Prostate gland (tissue), 2 donors: ENCODE results near the gene FCER1G. TPM values are rescaled to one million over a fixed set of nuclear protein-coding genes. Genes with fewer than 3 reads are reported as not detected.

ENCODE experiments used
- DNase-seq: peaks from one replicate; pipeline ENCODE4 v3.0.0-alpha.2; 2019; ENCODE audit warnings: low spot score
- H3K27ac ChIP-seq, 2 donors: fragments of 200-600 bp; sonication (generic); 2 replicates each; pipeline ENCODE4 v1.5.1; 2017 to 2019
- H3K27me3 ChIP-seq: fragments of 200-600 bp; sonication (generic); replicated peaks from 2 replicates; pipeline ENCODE4 v1.5.1; 2019; ENCODE audit not compliant: insufficient read depth
- H3K36me3 ChIP-seq, 2 donors: fragments of 200-600 bp; sonication (generic); 1 replicate in 1 of 2; 2 replicates in 1 of 2; pipeline versions ENCODE4 v1.5.1 to v1.8.1; 2017 to 2019
- H3K4me1 ChIP-seq: fragments of 200-600 bp; sonication (generic); replicated peaks from 2 replicates; pipeline ENCODE4 v1.5.1; 2019
- H3K4me3 ChIP-seq, 2 donors: fragments of 200-600 bp; sonication (generic); 2 replicates each; pipeline ENCODE4 v1.5.1; 2017 to 2019
- H3K9me3 ChIP-seq: fragments of 200-600 bp; sonication (generic); 2 replicates; pipeline ENCODE4 v1.5.1; 2017
- CTCF ChIP-seq, 4 experiments: fragments of 200-600 bp in 2 of 4; fragments of 450-650 bp in 2 of 4; sonication (generic) in 2 of 4; IDR thresholded peaks; 1 replicate in 3 of 4; 2 replicates in 1 of 4; pipeline ENCODE4 v1.5.1; 2016 to 2019; ENCODE audit warnings: antibody characterized with exemption in 4 of 4, mild to moderate bottlenecking in 2 of 4, moderate library complexity in 2 of 4
- POLR2A ChIP-seq: fragments of 450-650 bp; IDR thresholded peaks from one replicate; pipeline ENCODE4 v1.6.1; 2016; ENCODE audit warnings: antibody characterized with exemption, mild to moderate bottlenecking
- POLR2AphosphoS5 ChIP-seq: sonication (generic); formaldehyde crosslinking; IDR thresholded peaks from one replicate; pipeline ENCODE4 v1.6.1; 2017; ENCODE audit warnings: antibody characterized with exemption
- WGBS: methylation state at CpG from one replicate; pipeline ENCODE4 v1.1.5; 2018; 5-methylcytosine and 5-hydroxymethylcytosine counted together
- intact Hi-C: fragments of 100-400 bp; cut with DNase I; formaldehyde crosslinking; loops from one replicate; pipeline ENCODE4 v1.14.2; 2022
- total RNA-seq, 2 donors: library from RNA; depleted of rRNA; stranded (reverse); fragments of >200 nt; gene quantifications; one replicate each; pipeline ENCODE4 v1.1.0, GENCODE V29; 2016

Gene FCER1G
- total RNA-seq, 2 donors from 2014 or later, result 3.6 to 22.4 TPM

- H3K27me3 ChIP-seq, result no peaks in the 10 kb centered on the region
- DNase-seq, result no peak
- TF ChIP-seq POLR2A, result no peak
- TF ChIP-seq CTCF (IDR thresholded peaks at IDR 0.05), result no peak
- no peak for TF ChIP-seq POLR2AphosphoS5
- H3K4me1 ChIP-seq, result no peaks in the 10 kb centered on the region
- no peak overlapping the region for H3K4me3 ChIP-seq
- H3K27ac ChIP-seq, result no peak overlapping the region
- 61% methylated on average over 2 of the region's 2 CpGs for WGBS
- no peaks in the 10 kb centered on the region for H3K9me3 ChIP-seq
- H3K36me3 ChIP-seq, result no peaks in the 10 kb centered on the region
- intact Hi-C loops, result no loop called here
Observed at GRCh38 chr1:161185732-161186311, 29.3 kb upstream of the FCER1G start.

- 81% methylated on average over 3 of the region's 3 CpGs for WGBS
- Histone ChIP-seq H3K27me3 (no peaks in the 10 kb centered on the region), H3K36me3 (no peaks in the 10 kb centered on the region), H3K9me3 (no peaks in the 10 kb centered on the region), H3K4me3 (no peak overlapping the region), H3K4me1 (no peaks in the 10 kb centered on the region), H3K27ac (no peak overlapping the region)
- TF ChIP-seq POLR2AphosphoS5, result no peak
- TF ChIP-seq CTCF (IDR thresholded peaks at IDR 0.05), result no peak
- intact Hi-C loops, result no loop called here
- DNase-seq, result no peak
Observed at GRCh38 chr1:161187311-161187710, 27.8 kb upstream of the FCER1G start.

GRCh38 chr1:161188381-161188780 lies 26.7 kb upstream of the FCER1G start:
- no peaks in the 10 kb centered on the region for H3K36me3 ChIP-seq
- no peak for DNase-seq
- intact Hi-C loops, result no loop called here
- no peaks in the 10 kb centered on the region for H3K4me1 ChIP-seq
- no peaks in the 10 kb centered on the region for H3K27me3 ChIP-seq
- H3K27ac ChIP-seq, result no peak overlapping the region
- no peak overlapping the region for H3K4me3 ChIP-seq
- no peaks in the 10 kb centered on the region for H3K9me3 ChIP-seq
- WGBS, result 90% methylated on average over 6 of the region's 6 CpGs
- no peak for TF ChIP-seq CTCF (IDR thresholded peaks at IDR 0.05)
- TF ChIP-seq POLR2A, result no peak
- no peak for TF ChIP-seq POLR2AphosphoS5

- no peak for DNase-seq
- Histone ChIP-seq H3K36me3 (no peaks in the 10 kb centered on the region), H3K4me3 (no peak overlapping the region), H3K27ac (no peak overlapping the region), H3K27me3 (no peaks in the 10 kb centered on the region), H3K4me1 (no peaks in the 10 kb centered on the region), H3K9me3 (no peaks in the 10 kb centered on the region)
- intact Hi-C loops, result no loop called here
- 94% methylated on average over 5 of the region's 5 CpGs for WGBS
- TF ChIP-seq CTCF (IDR thresholded peaks at IDR 0.05) (no peak), POLR2A (no peak), POLR2AphosphoS5 (no peak)
Observed at GRCh38 chr1:161189036-161189435, 26.1 kb upstream of the FCER1G start.

GRCh38 chr1:161190962-161191521 lies 24.1 kb upstream of the FCER1G start:
- DNase-seq, result no peak
- H3K4me3 ChIP-seq, result no peak overlapping the region
- H3K27me3 ChIP-seq, result no peaks in the 10 kb centered on the region
- H3K36me3 ChIP-seq, result no peaks in the 10 kb centered on the region
- no peaks in the 10 kb centered on the region for H3K4me1 ChIP-seq
- intact Hi-C loops, result no loop called here
- H3K9me3 ChIP-seq, result no peaks in the 10 kb centered on the region
- WGBS, result 69% methylated on average over 22 of the region's 22 CpGs
- no peak overlapping the region for H3K27ac ChIP-seq
- no peak for TF ChIP-seq POLR2AphosphoS5
- no peak for TF ChIP-seq POLR2A
- no peak for TF ChIP-seq CTCF (IDR thresholded peaks at IDR 0.05)
